Stomach (tissue), 4 donors: ENCODE results near the gene TPSAB1.

Source experiments
- CTCF ChIP-seq, 7 experiments: fragments of 450-650 bp in 4 of 7; fragments of 200-600 bp in 3 of 7; sonication (generic) in 3 of 7; IDR thresholded peaks; one replicate each; pipeline ENCODE4 v1.5.1; 2016 to 2019; ENCODE audit warnings: antibody characterized with exemption in 7 of 7, control low read depth in 2 of 7, mild to moderate bottlenecking in 1 of 7
- POLR2A ChIP-seq, 4 donors: fragments of 450-650 bp; IDR thresholded peaks; one replicate each; pipeline ENCODE4 v1.6.1; 2016; ENCODE audit warnings: antibody characterized with exemption in 4 of 4, control low read depth in 2 of 4, mild to moderate bottlenecking in 1 of 4, moderate library complexity in 1 of 4
- POLR2AphosphoS5 ChIP-seq, 3 donors: sonication (generic); formaldehyde crosslinking; IDR thresholded peaks; one replicate each; pipeline ENCODE4 v1.6.1; 2016; ENCODE audit warnings: antibody characterized with exemption in 3 of 3

GRCh38 chr16:1277151-1277598, 36.7 kb downstream of the TPSAB1 start:
- TF ChIP-seq CTCF (IDR thresholded peaks at IDR 0.05) (no peak), POLR2A (IDR thresholded peaks at IDR 0.05) (no peak), POLR2AphosphoS5 (IDR thresholded peaks at IDR 0.05) (no peak)
